VCaP (cell line): ENCODE measurements around the gene GAR1.
"Not testable (repeated sequence)": the region's sequence is repeated elsewhere in the genome, so short reads cannot be mapped to it uniquely, and the experiment has no call there.

ENCODE experiments used
- H3K27ac ChIP-seq: fragments of 450-650 bp; 2 replicates; pipeline ENCODE4 v1.5.1; 2017
- CTCF ChIP-seq: fragments of 450-650 bp; conservative IDR thresholded peaks from 2 replicates; pipeline ENCODE4 v1.5.1; 2017; ENCODE audit warnings: mild to moderate bottlenecking, moderate library complexity

GAR1 gene

GRCh38 chr4:109846395-109847098 lies 31.0 kb downstream of the GAR1 start:
- TF ChIP-seq CTCF, result no peak
- H3K27ac ChIP-seq, result no peak overlapping the region

- H3K27ac ChIP-seq, result no peak within 1 kb of the TSS
- no peak for TF ChIP-seq CTCF
Observed at GRCh38 chr4:109847896-109848442, 32.4 kb downstream of the GAR1 start, which contains the start of gene LRIT3. Gene LRIT3, plus strand, starts transcription at chr4:109848107. Its CDS starts 95 bp downstream, at chr4:109848202.

GRCh38 chr4:109848501-109848900 lies 32.9 kb downstream of the GAR1 start:
- TF ChIP-seq CTCF, result no peak
- no peak overlapping the region for H3K27ac ChIP-seq

- no peak overlapping the region for H3K27ac ChIP-seq
- no peak for TF ChIP-seq CTCF
Observed at GRCh38 chr4:109850601-109851000, 35.0 kb downstream of the GAR1 start.

- not testable (repeated sequence) for H3K27ac ChIP-seq
Observed at GRCh38 chr4:109859426-109860300, 44.1 kb downstream of the GAR1 start.

GRCh38 chr4:109861271-109861670 lies 45.7 kb downstream of the GAR1 start:
- TF ChIP-seq CTCF, result no peak
- H3K27ac ChIP-seq, result no peak overlapping the region

GRCh38 chr4:109861916-109862511 lies 46.5 kb downstream of the GAR1 start:
- TF ChIP-seq CTCF, result no peak
- H3K27ac ChIP-seq, result no peak overlapping the region
